Measurements from ENCODE around the gene TAF1C. TPM values are rescaled to one million over a fixed set of nuclear protein-coding genes. Genes with fewer than 3 reads are reported as not detected.

TAF1C gene
- total and polyA plus RNA-seq, 9 of the 15 experiments (the other 6 are each of a cell fraction or from before 2014, with no cell fraction given), result 1.5 to 74.8 (median 21.0) TPM

DNA sequence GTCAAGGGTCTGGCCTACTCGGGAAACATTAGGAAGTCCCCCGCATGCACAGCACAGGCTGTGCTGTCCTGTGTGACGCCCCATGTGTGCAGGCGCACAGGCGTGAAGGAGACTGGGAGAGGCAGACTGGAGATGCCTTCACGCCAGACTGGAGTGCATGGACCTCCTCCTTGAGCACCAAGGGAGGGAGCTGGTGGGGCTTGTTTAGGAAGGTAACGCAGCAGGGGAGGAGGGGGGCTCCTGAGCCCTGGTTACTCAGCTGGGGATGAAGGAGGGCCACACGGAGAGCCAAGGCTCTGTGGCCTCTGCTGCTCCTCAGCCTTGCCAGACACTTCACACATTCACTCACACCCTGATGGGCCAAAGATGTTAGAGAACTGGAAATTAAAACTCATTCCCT lies 49.6 kb downstream of the TAF1C start (continued):
- TF ChIP-seq HNRNPH1 (optimal IDR thresholded peaks at IDR 0.05; ENCODE audit: low read depth, low read length), result no peak
- no peak for TF ChIP-seq NR2C1 (IDR thresholded peaks at IDR 0.05)
- TF ChIP-seq NR2C1 (tag; IDR thresholded peaks at IDR 0.05), result no peak
- 0 out of 4 replicates have a peak, but pooled peaks of 1 of the 2 experiments have one; percentile 11 for TF ChIP-seq MAZ (CRISPR knock-in tag; conservative IDR thresholded peaks at IDR 0.05 in 1 of 2, IDR thresholded peaks at IDR 0.05 in 1 of 2)
- no peak for TF ChIP-seq CC2D1A (IDR thresholded peaks at IDR 0.05)
- TF ChIP-seq ZFPM2 (CRISPR knock-in tag; IDR thresholded peaks at IDR 0.05), result no peak
- TF ChIP-seq LARP7 (IDR thresholded peaks at IDR 0.05), result no peak
- TF ChIP-seq PTBP1 (IDR thresholded peaks at IDR 0.05; ENCODE audit: low read depth, low read length), result no peak
- TF ChIP-seq, protein P1, sequence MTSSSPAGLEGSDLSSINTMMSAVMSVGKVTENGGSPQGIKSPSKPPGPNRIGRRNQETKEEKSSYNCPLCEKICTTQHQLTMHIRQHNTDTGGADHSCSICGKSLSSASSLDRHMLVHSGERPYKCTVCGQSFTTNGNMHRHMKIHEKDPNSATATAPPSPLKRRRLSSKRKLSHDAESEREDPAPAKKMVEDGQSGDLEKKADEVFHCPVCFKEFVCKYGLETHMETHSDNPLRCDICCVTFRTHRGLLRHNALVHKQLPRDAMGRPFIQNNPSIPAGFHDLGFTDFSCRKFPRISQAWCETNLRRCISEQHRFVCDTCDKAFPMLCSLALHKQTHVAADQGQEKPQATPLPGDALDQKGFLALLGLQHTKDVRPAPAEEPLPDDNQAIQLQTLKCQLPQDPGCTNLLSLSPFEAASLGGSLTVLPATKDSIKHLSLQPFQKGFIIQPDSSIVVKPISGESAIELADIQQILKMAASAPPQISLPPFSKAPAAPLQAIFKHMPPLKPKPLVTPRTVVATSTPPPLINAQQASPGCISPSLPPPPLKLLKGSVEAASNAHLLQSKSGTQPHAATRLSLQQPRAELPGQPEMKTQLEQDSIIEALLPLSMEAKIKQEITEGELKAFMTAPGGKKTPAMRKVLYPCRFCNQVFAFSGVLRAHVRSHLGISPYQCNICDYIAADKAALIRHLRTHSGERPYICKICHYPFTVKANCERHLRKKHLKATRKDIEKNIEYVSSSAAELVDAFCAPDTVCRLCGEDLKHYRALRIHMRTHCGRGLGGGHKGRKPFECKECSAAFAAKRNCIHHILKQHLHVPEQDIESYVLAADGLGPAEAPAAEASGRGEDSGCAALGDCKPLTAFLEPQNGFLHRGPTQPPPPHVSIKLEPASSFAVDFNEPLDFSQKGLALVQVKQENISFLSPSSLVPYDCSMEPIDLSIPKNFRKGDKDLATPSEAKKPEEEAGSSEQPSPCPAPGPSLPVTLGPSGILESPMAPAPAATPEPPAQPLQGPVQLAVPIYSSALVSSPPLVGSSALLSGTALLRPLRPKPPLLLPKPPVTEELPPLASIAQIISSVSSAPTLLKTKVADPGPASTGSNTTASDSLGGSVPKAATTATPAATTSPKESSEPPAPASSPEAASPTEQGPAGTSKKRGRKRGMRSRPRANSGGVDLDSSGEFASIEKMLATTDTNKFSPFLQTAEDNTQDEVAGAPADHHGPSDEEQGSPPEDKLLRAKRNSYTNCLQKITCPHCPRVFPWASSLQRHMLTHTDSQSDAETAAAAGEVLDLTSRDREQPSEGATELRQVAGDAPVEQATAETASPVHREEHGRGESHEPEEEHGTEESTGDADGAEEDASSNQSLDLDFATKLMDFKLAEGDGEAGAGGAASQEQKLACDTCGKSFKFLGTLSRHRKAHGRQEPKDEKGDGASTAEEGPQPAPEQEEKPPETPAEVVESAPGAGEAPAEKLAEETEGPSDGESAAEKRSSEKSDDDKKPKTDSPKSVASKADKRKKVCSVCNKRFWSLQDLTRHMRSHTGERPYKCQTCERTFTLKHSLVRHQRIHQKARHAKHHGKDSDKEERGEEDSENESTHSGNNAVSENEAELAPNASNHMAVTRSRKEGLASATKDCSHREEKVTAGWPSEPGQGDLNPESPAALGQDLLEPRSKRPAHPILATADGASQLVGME (CRISPR knock-in tag; IDR thresholded peaks at IDR 0.05), result 0 out of 2 replicates have a peak, but pooled peaks have one; percentile 50
- TF ChIP-seq, protein P2, sequence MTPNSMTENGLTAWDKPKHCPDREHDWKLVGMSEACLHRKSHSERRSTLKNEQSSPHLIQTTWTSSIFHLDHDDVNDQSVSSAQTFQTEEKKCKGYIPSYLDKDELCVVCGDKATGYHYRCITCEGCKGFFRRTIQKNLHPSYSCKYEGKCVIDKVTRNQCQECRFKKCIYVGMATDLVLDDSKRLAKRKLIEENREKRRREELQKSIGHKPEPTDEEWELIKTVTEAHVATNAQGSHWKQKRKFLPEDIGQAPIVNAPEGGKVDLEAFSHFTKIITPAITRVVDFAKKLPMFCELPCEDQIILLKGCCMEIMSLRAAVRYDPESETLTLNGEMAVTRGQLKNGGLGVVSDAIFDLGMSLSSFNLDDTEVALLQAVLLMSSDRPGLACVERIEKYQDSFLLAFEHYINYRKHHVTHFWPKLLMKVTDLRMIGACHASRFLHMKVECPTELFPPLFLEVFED (CRISPR knock-in tag; conservative IDR thresholded peaks at IDR 0.05), result 0 out of 2 replicates have a peak, but pooled peaks have one; percentile 40
